Sigmoid colon (tissue), 4 donors: Measurements from ENCODE around the gene ARHGAP42.

Experiments
- EP300 ChIP-seq, 4 donors: sonication (generic); formaldehyde crosslinking; IDR thresholded peaks; one replicate each; pipeline ENCODE4 v1.6.1; 2017; ENCODE audit warnings: antibody characterized with exemption in 4 of 4
- POLR2A ChIP-seq, 2 donors: fragments of 450-650 bp; IDR thresholded peaks; one replicate each; pipeline ENCODE4 v1.6.1; 2016; ENCODE audit warnings: antibody characterized with exemption in 2 of 2, mild to moderate bottlenecking in 2 of 2, moderate library complexity in 2 of 2
- TF ChIP-seq, protein P1 (sequence below), 4 experiments: fragments of 450-650 bp in 3 of 4; fragments of 200-600 bp in 1 of 4; IDR thresholded peaks; one replicate each; pipeline ENCODE4 v1.5.1; 2016 to 2019; ENCODE audit warnings: antibody characterized with exemption in 4 of 4, mild to moderate bottlenecking in 3 of 4, moderate library complexity in 2 of 4

DNA sequence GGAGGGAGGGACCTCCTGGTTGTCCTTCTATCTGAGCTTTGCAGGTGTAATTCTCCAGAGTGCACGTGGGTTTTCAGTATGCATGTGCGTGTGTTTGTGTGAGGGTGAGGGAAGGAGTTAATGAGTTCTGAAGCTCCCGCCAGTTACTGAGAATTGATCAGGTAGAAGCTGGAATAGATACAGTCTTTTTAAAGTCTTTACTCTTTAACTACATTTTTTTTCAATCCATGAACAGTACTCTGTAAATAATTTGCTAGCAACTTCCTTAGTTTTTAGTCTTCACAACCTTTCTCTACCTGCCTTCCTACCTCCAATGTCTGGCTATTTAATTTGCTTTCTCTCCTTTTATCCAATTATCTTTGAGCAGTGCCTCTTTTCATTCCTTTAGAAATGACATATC is 25.5 kb downstream of the ARHGAP42 start:
- TF ChIP-seq, protein P1, sequence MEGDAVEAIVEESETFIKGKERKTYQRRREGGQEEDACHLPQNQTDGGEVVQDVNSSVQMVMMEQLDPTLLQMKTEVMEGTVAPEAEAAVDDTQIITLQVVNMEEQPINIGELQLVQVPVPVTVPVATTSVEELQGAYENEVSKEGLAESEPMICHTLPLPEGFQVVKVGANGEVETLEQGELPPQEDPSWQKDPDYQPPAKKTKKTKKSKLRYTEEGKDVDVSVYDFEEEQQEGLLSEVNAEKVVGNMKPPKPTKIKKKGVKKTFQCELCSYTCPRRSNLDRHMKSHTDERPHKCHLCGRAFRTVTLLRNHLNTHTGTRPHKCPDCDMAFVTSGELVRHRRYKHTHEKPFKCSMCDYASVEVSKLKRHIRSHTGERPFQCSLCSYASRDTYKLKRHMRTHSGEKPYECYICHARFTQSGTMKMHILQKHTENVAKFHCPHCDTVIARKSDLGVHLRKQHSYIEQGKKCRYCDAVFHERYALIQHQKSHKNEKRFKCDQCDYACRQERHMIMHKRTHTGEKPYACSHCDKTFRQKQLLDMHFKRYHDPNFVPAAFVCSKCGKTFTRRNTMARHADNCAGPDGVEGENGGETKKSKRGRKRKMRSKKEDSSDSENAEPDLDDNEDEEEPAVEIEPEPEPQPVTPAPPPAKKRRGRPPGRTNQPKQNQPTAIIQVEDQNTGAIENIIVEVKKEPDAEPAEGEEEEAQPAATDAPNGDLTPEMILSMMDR (IDR thresholded peaks at IDR 0.05), result no peak
- no peak for TF ChIP-seq POLR2A (IDR thresholded peaks at IDR 0.05)
- TF ChIP-seq EP300 (IDR thresholded peaks at IDR 0.05), result no peak
